GM20431 (cell line): ENCODE measurements around the gene UBTD1.

ENCODE experiments used
- in situ Hi-C: fragments of 300-500 bp; cut with MseI, MboI; formaldehyde crosslinking; loops from one replicate; pipeline ENCODE4 v1.15.0; 2020; ENCODE audit warnings: low sequenced_read_pairs; ENCODE audit not compliant: unreplicated experiment

Gene UBTD1

DNA sequence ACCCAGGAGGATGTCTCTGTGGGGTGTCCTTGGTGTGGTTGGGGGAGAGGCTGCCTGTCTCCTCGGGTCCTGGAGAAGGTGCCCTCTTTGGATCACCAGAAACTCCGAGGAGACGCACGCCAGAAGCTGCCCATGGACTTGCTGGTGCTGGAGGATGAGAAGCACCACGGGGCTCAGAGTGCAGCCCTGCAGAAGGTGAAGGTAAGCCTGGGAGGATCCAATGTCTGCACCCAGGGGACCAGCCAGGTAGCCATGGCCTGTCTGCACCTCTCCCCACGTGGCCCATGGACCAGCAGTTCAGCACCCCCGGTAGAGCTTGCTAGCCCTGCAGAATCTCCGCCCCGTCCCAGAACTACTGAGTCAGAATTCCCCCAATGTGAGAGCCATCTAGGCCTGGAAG lies 79.0 kb downstream of the UBTD1 start:
- in situ Hi-C loops, result no loop called here

DNA sequence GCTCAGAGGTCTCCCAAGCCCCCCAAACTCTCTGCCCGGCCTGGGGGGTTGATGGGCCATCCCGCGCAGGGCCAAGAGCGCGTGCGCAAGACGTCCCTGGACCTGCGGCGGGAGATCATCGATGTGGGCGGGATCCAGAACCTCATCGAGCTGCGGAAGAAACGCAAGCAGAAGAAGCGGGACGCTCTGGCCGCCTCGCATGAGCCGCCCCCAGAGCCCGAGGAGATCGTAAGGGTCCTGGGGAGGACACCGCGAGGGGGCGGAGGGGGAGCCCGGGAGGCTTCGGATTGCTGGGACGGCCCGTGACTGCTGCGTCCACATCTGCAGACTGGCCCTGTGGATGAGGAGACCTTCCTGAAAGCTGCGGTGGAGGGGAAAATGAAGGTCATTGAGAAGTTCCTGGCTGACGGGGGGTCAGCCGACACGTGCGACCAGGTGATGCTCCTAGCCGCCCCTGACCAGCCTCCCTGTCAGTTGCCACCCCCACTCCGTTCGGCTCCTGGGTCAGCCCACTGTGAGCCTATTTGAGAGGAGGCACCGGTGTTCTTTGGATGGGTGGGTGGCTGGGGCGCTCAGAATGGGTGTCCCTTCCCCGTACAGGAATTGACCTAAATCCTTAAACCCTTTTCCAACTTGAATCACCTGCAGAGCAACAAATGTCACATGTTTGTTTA lies 79.6 kb downstream of the UBTD1 start:
- in situ Hi-C loops, result no loop called here

DNA sequence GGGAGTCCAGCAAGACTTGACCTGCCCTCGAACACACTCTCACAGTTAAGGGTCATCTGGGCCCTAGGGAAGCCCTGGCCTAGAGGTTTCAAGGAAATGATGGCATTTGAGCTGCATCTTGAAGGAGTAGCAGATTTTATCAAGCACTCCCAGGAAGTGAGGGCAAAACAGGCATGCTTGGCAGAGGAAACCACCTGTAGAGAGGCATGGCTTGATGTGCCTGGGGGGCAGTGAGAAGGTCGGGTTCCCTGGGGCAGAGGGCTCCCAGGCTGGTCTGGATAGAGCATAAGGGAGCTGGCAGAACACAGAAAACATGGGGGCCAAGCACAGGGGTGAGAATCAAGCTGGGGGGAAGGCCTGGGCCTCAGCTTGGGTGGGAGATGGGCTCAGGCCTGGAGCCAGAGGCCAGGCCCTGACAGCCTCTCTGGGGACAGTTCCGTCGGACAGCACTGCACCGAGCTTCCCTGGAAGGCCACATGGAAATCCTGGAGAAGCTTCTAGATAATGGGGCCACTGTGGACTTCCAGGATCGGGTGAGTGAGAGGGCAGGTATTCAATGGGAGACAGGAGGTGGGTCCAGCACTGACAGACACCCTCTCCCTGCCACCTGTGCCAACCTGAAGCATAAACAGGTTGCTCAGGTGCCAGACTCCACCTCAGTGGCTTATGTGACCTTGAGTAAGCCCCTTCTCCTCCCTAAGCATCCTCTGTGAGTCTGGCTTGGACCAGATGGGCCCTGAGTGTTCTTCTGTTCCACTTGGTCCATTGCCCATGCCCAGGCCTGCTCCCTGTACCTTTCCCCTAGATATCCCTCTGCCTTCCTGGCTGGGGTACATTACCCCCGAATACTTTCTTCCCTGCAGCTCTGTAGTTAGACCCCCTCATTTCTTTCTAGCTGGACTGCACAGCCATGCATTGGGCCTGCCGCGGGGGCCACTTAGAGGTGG lies 82.0 kb downstream of the UBTD1 start:
- in situ Hi-C loops, result no loop called here

DNA sequence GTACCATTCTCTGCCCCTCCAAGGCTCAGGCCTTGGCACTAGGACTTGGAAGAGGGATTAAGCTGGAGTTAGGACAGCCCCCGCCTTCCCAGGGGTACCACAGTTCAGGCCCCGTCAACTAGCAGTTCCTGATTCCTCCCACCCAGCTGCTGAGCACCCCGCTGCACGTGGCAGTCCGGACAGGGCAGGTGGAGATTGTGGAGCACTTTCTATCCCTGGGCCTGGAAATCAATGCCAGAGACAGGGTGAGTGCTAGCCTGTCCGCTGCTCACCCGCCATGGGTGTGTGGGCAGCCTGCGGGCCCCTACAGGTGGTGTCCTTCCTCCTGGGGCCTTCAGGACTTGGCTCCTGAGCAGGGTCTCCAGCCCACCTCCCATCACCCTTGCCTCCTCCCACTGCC lies 83.4 kb downstream of the UBTD1 start:
- in situ Hi-C loops, result no loop called here

DNA sequence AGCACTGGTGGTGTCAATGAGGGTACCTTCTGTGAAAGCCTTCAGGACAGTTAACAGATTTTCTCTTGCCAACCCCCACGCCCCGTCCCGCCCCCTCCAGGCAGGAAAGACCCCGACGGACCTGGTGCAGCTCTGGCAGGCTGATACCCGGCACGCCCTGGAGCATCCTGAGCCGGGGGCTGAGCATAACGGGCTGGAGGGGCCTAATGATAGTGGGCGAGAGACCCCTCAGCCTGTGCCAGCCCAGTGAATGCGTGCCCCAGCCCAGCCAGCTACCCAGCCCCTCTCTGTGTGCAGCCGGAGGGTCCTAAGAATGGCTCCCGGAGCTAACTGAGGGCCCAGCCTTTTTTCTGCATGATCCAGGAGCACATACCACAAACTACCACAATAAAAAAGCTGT lies 84.8 kb downstream of the UBTD1 start:
- in situ Hi-C loops, result no loop called here

DNA sequence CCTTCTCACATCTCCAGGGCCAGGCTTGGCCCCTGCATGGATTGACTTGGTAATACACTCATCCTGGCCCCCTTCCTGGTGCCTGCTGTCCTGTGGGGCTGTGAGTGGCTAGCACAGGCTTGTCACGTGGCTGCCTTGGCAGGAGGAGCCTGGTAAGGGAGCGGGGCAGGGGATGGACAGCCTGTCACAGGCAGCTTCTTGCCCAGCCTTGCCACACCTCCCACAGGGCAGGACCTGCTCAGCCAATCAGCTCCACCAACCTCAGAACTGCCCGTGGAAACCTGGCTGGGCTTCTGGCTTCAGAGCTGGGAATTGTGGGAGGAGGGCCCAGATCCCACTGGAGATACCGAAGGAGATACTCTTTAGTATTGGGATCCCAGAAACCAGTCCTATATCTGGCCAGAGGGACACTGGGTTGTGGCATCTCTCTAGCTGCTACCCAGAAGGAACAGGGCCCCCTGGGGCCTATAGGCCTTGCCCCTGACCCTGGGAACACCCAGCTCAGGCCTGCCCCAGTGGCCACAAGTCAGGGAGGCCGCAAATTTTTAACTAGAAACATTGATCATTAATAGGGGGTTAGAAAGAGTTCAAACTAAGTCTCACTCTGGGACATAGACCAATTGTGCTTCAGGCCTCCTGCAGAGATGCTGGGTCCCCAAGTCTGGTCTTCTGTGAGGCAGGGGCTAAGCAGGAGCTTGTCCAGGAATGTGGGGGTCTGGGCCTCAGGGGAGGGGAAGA lies 85.5 kb downstream of the UBTD1 start, which contains the start of gene HOGA1:
TSS of gene HOGA1 (plus strand) at position 330 of the 738 bp plus-strand sequence. CDS start at position 645, 315 bp downstream.
- in situ Hi-C loops, result no loop called here

DNA sequence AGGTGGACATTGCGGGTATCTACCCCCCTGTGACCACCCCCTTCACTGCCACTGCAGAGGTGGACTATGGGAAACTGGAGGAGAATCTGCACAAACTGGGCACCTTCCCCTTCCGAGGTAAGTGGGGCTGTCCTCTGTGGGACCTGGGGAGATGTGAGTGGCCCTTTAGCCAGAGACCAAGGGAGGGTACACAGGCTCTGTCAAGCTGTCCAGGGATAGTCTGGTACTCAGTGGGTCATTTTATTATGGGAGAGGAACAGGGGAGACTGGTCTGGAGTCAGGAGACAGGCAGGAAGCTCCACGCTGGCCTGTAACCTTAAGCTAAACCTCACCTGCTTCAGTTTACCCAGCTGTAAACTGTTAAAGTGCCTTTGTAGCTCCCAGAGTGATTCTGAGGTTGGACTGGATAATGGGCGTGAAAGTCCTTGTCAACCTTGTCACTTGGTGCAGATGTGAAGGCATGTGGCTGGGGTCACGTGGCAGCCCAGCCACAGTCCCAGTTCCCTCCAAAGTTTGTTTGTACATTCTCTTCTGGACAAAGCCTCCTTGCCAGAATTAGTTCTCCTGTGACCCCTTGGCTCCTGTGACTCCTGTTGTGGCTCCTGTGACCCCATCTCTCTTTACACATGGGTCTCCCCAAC lies 86.2 kb downstream of the UBTD1 start:
- in situ Hi-C loops, result no loop called here

DNA sequence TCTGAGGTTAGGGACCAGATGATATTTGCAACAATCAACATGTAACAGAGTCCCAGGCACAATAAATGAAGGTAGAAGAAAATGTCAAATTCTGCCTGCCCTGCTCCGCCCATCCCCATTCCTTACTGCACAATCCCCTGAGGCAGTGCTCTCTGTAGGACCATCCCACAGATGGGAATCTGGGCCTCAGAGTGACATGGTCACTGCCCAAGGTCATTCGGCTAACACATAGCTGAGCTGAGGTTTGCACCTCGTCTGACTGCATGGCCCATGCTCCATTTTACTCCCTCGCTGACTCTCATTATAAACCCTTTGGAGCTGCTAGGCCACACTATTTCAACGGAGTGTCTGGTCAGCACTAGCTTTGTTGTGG lies 86.7 kb downstream of the UBTD1 start:
- in situ Hi-C loops, result no loop called here

DNA sequence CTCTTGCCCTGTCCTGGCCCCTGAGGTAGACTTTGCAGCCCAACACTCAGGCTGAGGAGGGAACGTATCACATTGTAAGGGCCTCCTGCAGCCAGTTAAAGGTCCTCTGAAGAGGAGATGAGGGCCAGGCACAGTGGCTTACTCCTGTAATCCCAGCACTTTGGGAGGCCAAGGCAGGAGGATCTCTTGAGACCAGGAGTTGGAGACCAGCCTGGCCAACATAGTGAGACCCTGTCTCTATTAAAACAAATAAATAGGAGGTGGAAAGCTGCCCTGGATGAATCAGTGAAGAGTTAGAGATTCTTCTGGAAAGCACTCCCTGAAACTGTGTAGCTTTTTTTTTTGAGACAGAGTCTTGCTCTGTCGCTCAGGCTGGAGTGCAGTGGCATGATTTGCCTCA lies 88.5 kb downstream of the UBTD1 start:
- in situ Hi-C loops, result no loop called here

DNA sequence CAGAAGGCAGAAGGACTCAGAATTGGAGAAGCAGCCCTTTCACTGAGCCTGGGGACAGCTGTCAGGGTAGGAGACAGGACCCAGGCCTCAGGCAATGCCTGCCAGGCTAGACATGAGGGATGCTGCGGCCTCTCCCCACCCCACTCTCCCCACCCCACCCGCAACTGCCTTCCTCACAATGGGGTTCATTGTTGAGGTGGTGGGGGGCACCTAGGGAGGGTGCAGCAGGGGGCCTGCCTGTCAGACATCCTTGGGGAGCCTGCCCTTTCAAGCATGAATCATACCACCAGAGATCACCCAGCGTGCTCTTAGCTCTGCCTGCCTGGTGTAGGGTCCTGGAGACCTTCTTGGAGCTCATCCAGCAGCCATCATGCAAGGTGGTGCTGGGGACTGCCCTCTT lies 90.8 kb downstream of the UBTD1 start, which contains the start of gene C10orf62:
TSS of gene C10orf62 (plus strand) at position 243 of the 400 bp plus-strand sequence. CDS start 177 bp downstream, outside the sequence.
- in situ Hi-C loops, result no loop called here

DNA sequence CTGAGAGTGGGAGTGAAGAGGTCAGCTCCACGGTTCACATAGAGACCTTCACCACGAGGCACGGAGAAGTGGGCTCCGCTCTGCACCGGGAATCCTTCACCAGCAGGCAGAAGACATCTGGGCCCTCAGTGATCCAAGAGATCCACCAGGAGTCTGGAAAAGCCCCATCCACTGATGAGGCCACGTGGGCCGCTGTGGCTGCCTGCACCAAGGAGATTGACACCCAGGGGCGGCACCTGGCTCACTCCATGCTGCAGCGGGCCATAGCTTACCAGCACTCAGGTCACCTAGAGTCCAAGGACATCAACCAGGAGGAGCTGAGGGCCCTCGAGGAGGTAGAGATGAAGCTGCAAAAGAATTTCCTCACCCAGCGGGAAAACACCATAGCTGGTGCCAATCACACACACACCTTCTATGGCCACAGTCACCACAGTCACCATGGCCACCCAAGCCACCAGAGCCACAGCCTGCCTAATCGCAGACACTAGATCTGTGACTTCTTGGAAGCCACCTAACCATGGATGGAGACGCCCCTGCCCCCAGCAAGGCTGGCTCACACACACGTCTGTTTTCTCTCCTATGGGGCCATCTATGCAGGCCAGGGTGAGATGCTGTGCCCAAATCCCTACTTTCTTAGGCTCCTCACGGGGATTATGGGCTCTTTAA lies 91.5 kb downstream of the UBTD1 start:
- in situ Hi-C loops, result no loop called here

DNA sequence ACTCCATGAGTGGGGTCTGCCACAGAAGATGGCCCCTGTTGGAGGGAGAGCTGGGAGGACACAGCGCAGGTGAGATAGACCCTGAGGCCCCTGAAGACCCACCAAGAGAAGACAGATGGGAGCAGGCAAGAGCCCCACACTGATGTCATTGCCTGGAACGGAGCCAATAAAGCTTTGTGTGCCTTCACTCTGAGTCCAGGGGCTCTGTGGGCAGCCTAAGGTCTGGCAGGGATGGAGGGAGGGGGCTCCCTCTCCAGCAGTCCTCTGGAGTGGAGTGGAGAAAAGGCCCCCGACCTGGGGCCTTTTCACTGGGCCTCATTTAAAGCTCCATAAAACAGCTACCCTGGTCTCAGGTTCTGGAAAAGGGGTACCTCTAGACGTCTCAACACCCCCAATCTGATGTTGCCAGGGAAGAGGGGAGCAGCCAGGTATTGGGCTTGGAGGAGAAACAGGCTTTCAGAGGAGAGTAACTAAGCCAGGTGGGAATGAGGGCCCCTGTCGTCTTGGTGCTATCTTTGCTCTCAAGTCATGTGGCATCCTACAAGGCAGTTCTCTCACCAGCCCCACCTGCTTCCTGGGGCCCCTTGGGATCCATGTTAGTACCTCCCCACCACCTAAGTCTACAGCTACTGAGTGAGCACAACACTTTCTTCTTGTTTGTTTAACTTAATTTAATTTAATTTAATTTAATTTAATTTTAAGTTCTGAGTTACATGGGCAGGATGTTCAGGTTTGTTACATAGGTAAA lies 92.2 kb downstream of the UBTD1 start:
- in situ Hi-C loops, result no loop called here

DNA sequence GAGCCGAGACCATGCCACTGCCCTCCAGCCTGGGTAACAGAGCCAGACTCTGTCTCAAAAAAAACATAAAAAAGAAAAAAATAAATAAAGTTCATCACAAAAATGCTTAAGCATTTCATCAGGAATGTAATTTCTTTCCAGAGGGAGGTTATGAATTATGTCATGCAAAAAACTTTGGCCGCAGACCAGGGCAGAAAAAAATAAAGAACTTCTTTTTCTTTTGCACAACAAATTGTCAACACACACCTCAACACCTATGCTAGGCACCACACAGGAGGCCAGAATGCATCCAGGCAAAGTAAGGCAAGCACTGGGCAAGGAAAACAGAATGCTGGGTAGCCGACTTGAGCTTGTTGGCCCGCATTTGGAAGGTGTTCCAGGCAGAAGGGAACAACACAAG lies 94.7 kb downstream of the UBTD1 start:
- in situ Hi-C loops, result no loop called here

DNA sequence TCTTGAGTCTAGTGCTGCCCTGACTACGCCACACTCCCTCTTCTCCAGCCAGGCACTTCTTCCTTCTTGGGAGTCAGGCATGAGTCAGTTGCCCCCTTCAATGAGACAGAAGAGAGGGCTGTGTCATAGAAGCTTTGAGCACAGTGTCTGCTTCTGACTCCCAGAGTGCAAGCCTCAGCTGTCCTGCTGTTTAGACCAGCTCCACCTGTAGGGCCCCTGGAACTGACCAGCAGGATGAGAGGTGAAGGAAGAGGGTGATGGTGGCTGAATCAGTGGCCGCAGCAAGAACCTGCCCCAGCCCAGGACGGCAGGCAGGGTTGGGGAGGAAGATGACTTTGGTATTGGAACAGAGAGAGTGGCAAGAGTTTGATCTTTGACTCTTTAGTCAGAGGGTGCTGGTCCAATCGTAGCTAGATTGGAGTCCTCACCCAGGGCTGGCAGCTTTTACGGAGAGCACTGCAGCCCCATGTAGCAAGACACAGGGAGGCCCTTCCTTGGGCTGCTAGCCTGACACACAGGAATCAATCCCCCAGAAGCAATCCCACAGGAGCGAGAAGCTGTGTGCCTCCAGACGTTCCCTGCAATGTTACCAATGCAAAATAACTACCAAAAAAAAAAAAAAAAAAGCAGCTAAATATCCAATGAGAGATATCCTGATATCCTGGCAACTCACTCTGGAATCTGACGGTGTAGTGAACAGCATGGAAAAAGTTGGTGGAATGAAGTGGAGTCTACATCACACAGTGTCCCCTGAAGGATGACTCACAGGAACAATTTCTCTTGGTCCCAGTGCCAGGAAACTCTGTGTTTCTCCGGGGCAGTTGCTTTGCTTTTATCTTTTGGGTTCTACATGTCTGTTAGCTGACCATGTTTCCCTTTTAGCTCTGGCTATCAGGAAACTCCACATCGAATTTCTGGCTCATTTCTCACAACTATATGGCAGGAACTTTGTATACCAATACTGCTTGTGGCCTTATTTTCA lies 97.7 kb downstream of the UBTD1 start:
- in situ Hi-C loops, result no loop called here

DNA sequence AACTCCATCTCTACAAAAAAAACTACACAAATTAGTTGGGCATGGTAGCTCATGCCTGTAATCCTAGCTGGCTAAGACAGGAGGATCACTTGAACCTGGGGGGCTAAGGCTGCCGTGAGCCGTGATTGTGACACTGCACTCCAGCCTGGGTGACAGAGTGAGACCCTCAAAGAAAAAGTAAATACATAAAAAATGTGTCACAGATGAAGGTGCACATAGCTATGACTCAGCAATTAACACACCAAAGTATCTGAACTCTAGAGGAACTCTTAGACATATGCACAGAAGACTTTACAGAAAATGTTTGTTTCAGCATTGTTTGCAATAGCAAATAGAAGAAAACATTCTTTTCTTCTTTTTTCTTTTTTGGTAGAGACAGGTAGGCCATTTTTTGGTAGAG lies 99.1 kb downstream of the UBTD1 start:
- in situ Hi-C loops, result no loop called here

DNA sequence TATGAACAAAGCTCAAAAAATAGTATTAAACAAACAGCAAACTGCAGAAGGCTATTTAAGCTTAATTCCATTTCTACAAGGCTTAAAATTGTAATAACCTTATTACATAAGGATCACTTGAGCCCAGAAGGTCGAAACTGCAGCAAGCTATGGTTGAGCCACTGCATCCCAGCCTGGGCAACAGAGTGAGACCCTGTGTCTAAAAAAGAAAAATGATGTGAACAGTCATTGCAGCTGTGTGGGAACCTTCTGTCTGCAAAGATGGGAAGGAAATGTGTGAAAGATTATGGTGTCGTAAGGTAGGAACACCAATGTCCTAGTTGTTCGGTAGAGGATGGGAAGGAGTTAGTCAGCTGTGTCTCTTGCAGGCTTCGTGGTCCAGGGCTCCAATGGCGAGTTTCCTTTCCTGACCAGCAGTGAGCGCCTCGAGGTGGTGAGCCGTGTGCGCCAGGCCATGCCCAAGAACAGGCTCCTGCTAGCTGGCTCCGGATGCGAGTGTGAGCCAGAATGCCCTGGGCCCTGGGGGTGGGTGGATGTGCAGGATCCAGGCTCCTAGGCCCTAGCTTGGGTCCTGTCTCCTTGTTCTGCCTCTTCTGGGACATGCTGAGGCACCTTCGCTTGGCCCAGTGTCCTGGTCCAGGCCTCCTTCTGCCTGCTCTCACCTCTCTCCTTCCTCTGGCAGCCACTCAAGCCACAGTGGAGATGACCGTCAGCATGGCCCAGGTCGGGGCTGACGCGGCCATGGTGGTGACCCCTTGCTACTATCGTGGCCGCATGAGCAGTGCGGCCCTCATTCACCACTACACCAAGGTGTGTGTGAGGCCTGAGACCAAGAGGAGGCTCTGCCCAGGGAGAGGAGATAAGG lies 99.9 kb downstream of the UBTD1 start:
- in situ Hi-C loops, result no loop called here

DNA sequence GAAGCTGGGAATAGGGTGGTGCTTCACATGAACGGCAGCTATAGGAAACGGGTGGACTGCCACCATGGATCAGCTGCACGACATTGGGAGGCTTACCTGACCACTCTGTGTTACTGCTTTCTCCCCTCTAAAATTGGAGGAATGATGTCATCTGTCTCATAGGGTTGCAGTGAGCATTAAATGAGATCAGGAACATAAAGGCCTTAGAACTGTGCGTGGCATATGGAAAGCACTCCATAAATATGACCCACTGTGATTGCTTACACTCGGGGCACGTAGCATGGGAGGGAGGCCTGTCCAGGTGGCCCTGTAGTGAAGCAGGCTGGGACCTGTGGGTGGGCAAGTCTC lies 100.5 kb downstream of the UBTD1 start:
- in situ Hi-C loops, result no loop called here
